Cardiac fibroblast (primary cell): ENCODE measurements around the gene COA1.

Source experiments
- DNase-seq, 2 donors: peaks; one replicate each; pipeline versions ENCODE4 v3.0.0 to v3.0.0-alpha.2; 2010; ENCODE audit warnings: low read depth in 2 of 2
- H3K4me3 ChIP-seq, 2 donors: replicated peaks in 1 of 2; 1 replicate in 1 of 2; 2 replicates in 1 of 2; pipeline ENCODE4 v1.5.1; 2011; ENCODE audit warnings: low read depth in 2 of 2, low read length in 2 of 2, mild to moderate bottlenecking in 2 of 2, moderate library complexity in 1 of 2
- TF ChIP-seq, protein P1 (sequence below): IDR thresholded peaks from one replicate; pipeline ENCODE4 v1.5.1; 2011; ENCODE audit warnings: low read depth, mild to moderate bottlenecking, low read length, inconsistent platforms

The COA1 gene

DNA sequence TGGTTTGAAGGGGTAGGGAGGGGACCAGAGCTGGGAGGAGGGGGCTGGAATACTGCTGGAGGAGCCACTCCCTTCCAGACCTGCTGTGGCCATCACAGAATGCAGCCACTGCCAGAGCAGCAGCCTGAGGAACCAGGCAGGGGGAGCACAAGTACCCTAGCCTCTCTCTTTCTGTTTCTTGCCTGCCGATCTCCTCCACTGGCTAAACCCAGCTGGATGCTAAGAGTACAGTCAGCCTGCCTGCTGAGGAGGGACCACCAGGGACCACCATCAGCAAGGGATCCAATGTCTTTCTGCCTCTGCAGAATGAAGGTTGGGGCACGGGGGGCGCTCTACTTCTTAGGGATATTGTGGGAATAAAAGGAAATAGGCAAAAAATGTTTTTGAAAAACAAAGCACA lies 33.9 kb upstream of the COA1 start:
- no peak overlapping the region for H3K4me3 ChIP-seq
- no peak for DNase-seq
- TF ChIP-seq, protein P1, sequence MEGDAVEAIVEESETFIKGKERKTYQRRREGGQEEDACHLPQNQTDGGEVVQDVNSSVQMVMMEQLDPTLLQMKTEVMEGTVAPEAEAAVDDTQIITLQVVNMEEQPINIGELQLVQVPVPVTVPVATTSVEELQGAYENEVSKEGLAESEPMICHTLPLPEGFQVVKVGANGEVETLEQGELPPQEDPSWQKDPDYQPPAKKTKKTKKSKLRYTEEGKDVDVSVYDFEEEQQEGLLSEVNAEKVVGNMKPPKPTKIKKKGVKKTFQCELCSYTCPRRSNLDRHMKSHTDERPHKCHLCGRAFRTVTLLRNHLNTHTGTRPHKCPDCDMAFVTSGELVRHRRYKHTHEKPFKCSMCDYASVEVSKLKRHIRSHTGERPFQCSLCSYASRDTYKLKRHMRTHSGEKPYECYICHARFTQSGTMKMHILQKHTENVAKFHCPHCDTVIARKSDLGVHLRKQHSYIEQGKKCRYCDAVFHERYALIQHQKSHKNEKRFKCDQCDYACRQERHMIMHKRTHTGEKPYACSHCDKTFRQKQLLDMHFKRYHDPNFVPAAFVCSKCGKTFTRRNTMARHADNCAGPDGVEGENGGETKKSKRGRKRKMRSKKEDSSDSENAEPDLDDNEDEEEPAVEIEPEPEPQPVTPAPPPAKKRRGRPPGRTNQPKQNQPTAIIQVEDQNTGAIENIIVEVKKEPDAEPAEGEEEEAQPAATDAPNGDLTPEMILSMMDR = no peak

DNA sequence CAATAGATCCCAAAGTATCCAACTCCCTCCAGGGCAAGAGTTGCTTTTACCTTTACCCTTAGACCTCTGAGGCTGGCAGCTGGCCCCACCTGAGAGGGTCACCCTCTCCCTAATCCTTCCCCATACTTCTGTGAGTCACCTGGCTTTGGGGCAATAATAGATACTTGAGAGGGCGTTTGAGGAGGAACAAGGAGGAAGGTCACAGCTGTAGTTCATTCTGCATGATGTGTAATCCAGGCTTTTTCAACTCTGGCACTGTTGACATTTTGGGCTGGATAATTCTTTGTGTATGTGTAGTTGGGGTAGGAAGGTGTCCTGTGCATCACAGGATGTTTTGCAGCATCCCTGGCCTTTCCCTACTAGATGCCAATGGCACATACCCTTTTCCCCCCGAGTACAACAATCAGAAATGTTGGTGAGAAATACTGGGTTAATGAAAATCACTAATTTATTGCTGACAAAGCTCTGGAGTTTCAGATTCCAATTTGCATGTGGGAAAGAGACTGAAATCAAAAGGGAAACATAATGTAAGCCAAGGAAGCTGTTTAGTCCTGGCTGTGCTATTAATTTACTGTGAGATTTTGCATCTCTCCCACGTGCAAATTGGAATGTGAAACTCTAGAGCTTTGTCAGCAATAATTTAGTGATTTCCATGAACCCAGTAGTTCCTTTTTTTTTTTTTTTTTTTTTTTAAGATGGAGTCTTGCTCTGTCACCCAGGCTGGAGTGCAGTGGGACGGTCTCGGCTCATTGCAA lies 32.8 kb upstream of the COA1 start:
- no peak overlapping the region for H3K4me3 ChIP-seq
- TF ChIP-seq, protein P1 = no peak
- no peak for DNase-seq

DNA sequence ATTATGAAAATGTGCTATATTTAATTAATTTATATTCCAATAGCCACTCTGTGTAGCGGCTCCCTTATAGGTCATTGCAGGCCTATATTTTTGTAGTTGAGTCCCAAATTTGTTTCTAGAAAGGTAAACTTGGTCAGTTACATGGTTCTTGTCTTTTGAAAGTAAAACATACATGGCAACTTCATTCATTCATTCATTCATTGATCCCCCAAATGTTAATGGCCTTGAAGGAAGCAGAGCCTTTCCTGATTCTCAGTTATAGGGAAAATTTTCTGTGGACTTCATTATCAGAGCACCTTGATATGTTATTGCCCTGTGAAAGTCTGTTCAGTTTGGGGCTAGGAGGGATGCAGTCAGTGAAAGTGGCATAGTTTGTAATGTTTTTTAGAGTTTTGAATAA lies 32.1 kb upstream of the COA1 start:
- DNase-seq = no peak
- TF ChIP-seq, protein P1 = no peak
- H3K4me3 ChIP-seq = no peak overlapping the region

DNA sequence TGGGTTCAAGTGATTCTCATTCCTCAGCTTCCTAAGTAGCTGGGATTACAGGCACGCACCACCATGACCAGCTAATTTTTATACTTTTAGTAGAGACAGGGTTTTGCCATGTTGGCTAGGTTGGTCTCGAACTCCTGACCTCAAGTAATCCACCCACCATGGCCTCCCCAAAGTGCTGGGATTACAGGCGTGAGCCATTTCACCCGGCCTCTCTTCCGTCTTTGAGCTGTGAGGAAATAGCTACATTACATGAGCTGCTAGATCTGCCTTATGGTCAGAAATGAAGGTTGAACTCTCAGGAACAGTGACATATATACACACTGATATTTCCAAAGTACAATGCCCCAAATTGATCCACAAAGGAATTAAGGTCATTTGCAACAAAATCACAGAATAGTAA lies 31.5 kb upstream of the COA1 start:
- no peak overlapping the region for H3K4me3 ChIP-seq
- DNase-seq = no peak
- TF ChIP-seq, protein P1 = no peak

DNA sequence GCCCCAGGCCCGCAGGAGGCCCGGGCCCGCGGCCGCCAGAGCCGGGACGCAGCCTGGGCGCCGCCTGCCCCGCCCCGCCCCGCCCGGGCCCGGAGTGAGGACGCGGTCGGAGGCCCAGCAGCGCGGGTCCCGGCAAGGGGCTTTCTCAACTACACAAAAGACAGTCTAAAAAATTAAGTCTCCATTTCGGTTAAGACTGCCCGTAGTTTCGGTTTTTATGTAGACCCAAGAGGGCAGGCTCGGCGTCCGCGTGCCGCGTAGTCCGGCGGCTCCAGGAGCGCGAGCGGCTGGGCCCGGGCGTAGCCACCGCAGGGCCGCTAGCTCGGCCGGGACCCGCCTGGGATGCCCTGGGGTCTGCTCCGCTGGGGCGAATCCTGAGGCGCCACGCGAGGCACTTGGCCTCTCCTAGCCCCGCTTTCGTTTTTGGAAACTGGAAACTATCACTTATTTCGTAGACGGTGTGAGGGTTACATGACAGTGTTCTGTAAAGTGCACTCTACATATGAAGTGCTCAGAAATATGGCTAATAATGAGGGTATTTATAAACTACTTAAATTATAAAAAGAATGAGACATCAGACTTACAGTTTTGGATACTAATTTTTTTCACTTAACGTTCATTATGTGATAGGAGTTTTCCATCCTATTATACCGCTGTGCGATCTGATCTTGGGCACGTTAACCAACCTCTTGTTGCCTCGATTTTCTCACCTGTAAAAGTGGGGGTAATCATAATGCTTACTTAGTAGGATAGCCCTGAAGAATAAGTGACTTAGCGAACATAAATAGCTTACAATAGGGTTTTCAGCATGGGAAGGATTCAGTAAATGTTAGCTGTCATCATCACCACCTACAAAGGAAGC lies 29.7 kb upstream of the COA1 start:
- TF ChIP-seq, protein P1 = no peak
- peak overlapping the region; percentile 51 to 68 for H3K4me3 ChIP-seq
- DNase-seq = peak; percentile 41 to 49

DNA sequence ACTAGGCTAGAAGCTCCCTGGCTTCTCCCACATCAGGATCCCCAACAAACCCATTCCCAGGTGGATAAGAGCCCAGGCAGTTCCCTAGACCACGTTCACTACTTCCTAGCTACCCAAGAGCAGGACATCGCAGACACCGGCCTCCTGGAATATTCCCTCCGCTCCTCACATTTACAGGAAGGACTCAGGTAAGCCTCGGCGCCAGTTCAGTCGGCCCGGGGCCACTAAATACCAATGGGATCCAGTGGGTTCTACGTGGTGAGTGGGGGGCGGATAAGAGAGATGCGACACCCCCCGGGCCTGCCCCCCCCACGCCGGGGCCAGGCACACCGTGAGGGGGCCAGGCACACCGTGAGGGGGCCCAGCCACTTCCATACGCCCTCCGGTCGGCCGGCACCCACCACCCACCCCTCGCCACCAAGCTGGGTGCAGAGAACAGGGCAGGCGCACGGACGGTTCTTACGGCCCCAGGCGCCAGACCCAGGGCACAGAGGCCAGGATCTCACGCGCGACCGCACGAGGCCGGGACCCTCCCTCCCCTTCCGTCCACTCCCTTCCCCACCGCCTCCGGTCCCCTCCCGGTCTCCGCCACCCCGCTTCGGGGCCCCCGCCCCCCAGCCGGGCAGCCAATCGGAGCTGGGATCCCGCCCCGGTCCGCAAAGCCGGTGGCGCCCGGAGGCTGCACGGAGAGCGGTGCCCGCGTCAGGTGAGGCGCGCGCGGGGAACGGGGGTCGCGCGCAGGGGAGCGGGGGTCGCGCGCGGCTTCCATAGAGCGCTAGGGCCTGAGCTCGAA lies 28.9 kb upstream of the COA1 start, which contains the start of gene BLVRA:
Gene BLVRA (plus strand): TSS at position 652 of the 793 bp plus-strand sequence. CDS start 12,479 bp downstream, outside the sequence.
- DNase-seq = peak; percentile 40 to 65
- TF ChIP-seq, protein P1 = no peak
- peak within 1 kb of the TSS; percentile 68 to 71 for H3K4me3 ChIP-seq
